Type B pancreatic cell (in vitro differentiated cells): ENCODE results near the gene RASEF. TPM values are rescaled to one million over a fixed set of nuclear protein-coding genes. Genes with fewer than 3 reads are reported as not detected.

Source experiments
- DNase-seq: peaks from one replicate; pipeline ENCODE4 v3.0.0; 2021; ENCODE audit warnings: mixed read lengths; ENCODE audit not compliant: unreplicated experiment; ENCODE audit errors: extremely low spot score
- H3K27ac Mint-ChIP-seq: 2 replicates; pipeline ENCODE4 v1.8.0; 2021; ENCODE audit warnings: mild to moderate bottlenecking, mixed read lengths
- H3K27me3 Mint-ChIP-seq: 2 replicates; pipeline ENCODE4 v1.8.0; 2021; ENCODE audit warnings: mixed read lengths
- H3K36me3 Mint-ChIP-seq: 2 replicates; pipeline ENCODE4 v1.8.0; 2021; ENCODE audit warnings: mixed read lengths
- H3K4me1 Mint-ChIP-seq: one replicate; pipeline ENCODE4 v1.8.0; 2021; ENCODE audit warnings: mixed read lengths; ENCODE audit not compliant: unreplicated experiment
- H3K4me3 Mint-ChIP-seq: 2 replicates; pipeline ENCODE4 v1.8.0; 2021; ENCODE audit warnings: mild to moderate bottlenecking, mixed read lengths
- H3K9me3 Mint-ChIP-seq: 2 replicates; pipeline ENCODE4 v1.8.0; 2021; ENCODE audit warnings: mixed read lengths
- total RNA-seq: library from RNA; stranded (reverse); gene quantifications from 2 replicates; pipeline ENCODE4 v1.2.1, GENCODE V29; 2021; ENCODE audit warnings: low replicate concordance
- TF ChIP-seq, protein P1 (sequence below): fragments of 200-600 bp; sonication (generic); conservative IDR thresholded peaks from 2 replicates; pipeline ENCODE4 v1.5.0; 2021; ENCODE audit warnings: antibody characterized with exemption, mild to moderate bottlenecking

The RASEF gene
- total RNA-seq, 1 donor from 2014 or later: 10.0 TPM

- H3K27me3 Mint-ChIP-seq: peaks cover 48% of the 10 kb centered on the region
- H3K36me3 Mint-ChIP-seq: peaks cover 17% of the 10 kb centered on the region
These were observed 2.3 kb upstream of the RASEF start for GRCh38 chr9:83065233-83065632.

DNA sequence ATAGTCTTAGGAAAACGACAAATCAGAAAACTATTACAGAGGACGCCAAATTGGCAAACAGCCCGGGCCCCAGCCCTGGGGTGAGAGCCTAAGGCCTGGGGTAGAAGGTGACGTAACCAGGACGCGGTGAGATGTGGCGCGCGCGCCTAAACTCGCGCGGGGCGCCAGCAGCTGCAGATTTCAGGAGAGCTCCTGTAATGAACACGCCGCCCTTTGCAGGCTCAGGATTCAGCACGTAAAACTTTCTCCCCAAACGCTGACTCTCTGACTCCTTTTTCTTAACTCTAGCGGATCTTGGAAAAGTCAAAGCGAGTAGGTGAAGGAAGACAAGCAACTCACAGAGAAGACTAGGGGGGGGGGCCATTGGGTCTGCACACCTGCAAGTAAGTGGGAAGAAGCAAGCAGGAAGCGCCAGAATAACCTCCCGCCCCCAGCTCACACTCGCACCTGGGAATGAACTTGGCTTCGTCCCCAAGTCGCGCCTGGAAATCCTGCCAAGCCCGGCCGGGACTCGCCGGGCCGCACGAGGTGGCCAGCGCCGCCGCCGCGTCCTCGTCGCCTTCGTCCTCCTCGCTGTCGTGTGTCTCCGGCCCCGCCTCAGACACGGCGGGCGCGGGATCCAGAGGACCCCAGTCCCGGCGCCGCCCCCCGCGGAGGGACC is 822 bp downstream of the RASEF start:
- Mint-ChIP-seq H3K36me3 (peaks cover 22% of the 10 kb centered on the region), H3K27ac (peak overlapping the region; percentile 99), H3K27me3 (peaks cover 58% of the 10 kb centered on the region), H3K4me1 (peaks cover 17% of the 10 kb centered on the region), H3K9me3 (peaks cover 7% of the 10 kb centered on the region), H3K4me3 (peak overlapping the region; percentile 94)
- peak; percentile 72 for DNase-seq
- TF ChIP-seq, protein P1, sequence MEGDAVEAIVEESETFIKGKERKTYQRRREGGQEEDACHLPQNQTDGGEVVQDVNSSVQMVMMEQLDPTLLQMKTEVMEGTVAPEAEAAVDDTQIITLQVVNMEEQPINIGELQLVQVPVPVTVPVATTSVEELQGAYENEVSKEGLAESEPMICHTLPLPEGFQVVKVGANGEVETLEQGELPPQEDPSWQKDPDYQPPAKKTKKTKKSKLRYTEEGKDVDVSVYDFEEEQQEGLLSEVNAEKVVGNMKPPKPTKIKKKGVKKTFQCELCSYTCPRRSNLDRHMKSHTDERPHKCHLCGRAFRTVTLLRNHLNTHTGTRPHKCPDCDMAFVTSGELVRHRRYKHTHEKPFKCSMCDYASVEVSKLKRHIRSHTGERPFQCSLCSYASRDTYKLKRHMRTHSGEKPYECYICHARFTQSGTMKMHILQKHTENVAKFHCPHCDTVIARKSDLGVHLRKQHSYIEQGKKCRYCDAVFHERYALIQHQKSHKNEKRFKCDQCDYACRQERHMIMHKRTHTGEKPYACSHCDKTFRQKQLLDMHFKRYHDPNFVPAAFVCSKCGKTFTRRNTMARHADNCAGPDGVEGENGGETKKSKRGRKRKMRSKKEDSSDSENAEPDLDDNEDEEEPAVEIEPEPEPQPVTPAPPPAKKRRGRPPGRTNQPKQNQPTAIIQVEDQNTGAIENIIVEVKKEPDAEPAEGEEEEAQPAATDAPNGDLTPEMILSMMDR: no peak

More at GRCh38 chr9:83065233-83065632, 2.3 kb upstream of the RASEF start:
- peaks cover 12% of the 10 kb centered on the region for H3K4me1 Mint-ChIP-seq
- H3K9me3 Mint-ChIP-seq: peaks cover 4% of the 10 kb centered on the region
- peak overlapping the region; percentile 46 for H3K4me3 Mint-ChIP-seq
- DNase-seq: no peak
- TF ChIP-seq, protein P1: no peak
- H3K27ac Mint-ChIP-seq: no peak overlapping the region

- Mint-ChIP-seq H3K4me3 (peak overlapping the region; percentile 94), H3K27ac (peak overlapping the region; percentile 99), H3K9me3 (peaks cover 11% of the 10 kb centered on the region), H3K4me1 (peaks cover 25% of the 10 kb centered on the region), H3K36me3 (peaks cover 26% of the 10 kb centered on the region), H3K27me3 (peaks cover 56% of the 10 kb centered on the region)
- DNase-seq: no peak
- TF ChIP-seq, protein P1: no peak
These were observed 1.9 kb downstream of the RASEF start for GRCh38 chr9:83061036-83061435.

DNA sequence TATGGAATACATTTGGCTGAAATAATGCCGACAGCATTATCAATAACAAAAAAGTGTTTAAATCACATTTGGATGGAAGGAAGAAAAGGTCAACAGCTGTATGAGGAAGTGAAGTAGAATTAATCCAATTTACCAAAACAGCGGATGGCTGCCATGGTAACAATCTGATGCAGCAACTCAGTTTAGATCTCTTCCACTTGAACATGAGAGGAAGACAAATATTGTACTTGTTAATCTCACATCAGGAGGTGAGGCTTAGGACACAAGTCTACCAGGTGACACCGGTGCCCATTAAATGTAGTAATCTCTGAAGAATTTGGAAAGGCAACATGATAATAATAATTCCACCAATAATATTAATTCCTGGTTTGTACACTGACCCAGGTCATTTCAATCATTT is 2.4 kb downstream of the RASEF start:
- H3K4me3 Mint-ChIP-seq: peak overlapping the region; percentile 94
- peaks cover 14% of the 10 kb centered on the region for H3K9me3 Mint-ChIP-seq
- TF ChIP-seq, protein P1: no peak
- peaks cover 51% of the 10 kb centered on the region for H3K27me3 Mint-ChIP-seq
- peaks cover 25% of the 10 kb centered on the region for H3K4me1 Mint-ChIP-seq
- no peak for DNase-seq
- H3K27ac Mint-ChIP-seq: peak overlapping the region; percentile 99
- H3K36me3 Mint-ChIP-seq: peaks cover 28% of the 10 kb centered on the region

DNA sequence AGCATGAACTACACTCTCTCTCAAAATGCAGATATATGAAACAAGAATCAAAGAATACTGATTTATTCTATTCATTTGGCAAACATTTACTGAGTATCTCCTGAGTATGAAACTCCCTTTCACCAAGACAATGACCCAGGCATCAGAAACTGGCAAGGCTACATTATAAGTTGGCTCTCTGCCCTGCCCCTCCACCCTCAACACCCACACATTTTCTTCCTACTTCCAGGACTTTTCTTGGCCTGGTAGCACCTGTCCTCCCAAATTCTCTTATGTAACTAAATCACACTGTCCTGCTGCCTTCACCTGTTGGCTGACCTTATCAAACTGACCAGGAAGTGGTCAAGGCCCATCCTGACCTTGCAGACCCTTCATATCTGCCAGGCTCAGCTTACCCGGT is 3.5 kb downstream of the RASEF start:
- H3K27me3 Mint-ChIP-seq: peaks cover 42% of the 10 kb centered on the region
- H3K36me3 Mint-ChIP-seq: peaks cover 29% of the 10 kb centered on the region
- H3K9me3 Mint-ChIP-seq: peaks cover 14% of the 10 kb centered on the region
- peak overlapping the region; percentile 35 for H3K4me3 Mint-ChIP-seq
- no peak for DNase-seq
- TF ChIP-seq, protein P1: no peak
- H3K27ac Mint-ChIP-seq: peak overlapping the region; percentile 99
- peaks cover 25% of the 10 kb centered on the region for H3K4me1 Mint-ChIP-seq
